SH-SY5Y (cell line): Measurements from ENCODE around the gene SMCO1.

Experiments used
- GATA2 ChIP-seq: IDR thresholded peaks from 2 replicates; pipeline ENCODE4 v1.6.1; 2011; ENCODE audit warnings: mild to moderate bottlenecking, low read depth, low read length
- GATA3 ChIP-seq: IDR thresholded peaks from 2 replicates; pipeline ENCODE4 v1.6.1; 2011; ENCODE audit warnings: low read depth, mild to moderate bottlenecking, low read length, moderate library complexity

The SMCO1 gene

GRCh38 chr3:196533260-196533681 is 18.1 kb upstream of the SMCO1 start:
- peak; percentile 18; the same call in 1 of the 2 replicates for TF ChIP-seq GATA2
- TF ChIP-seq GATA3 = no peak

GRCh38 chr3:196531418-196531817 is 16.3 kb upstream of the SMCO1 start:
- no peak for TF ChIP-seq GATA3
- no peak for TF ChIP-seq GATA2

GRCh38 chr3:196528639-196529233 is 13.6 kb upstream of the SMCO1 start:
- no peak for TF ChIP-seq GATA2
- no peak for TF ChIP-seq GATA3

- TF ChIP-seq GATA2 (no peak), GATA3 (no peak)
These were observed 10.0 kb upstream of the SMCO1 start for GRCh38 chr3:196525141-196525540.

- no peak for TF ChIP-seq GATA3
These were observed 9.4 kb upstream of the SMCO1 start for GRCh38 chr3:196524527-196524926.

- TF ChIP-seq GATA2 (no peak), GATA3 (no peak)
These were observed 8.7 kb upstream of the SMCO1 start for GRCh38 chr3:196523841-196524240.

GRCh38 chr3:196519718-196520082 is 4.6 kb upstream of the SMCO1 start:
- no peak for TF ChIP-seq GATA3
- no peak for TF ChIP-seq GATA2

- TF ChIP-seq GATA3 (no peak), GATA2 (no peak)
These were observed 4.0 kb upstream of the SMCO1 start for GRCh38 chr3:196518966-196519717.

GRCh38 chr3:196517919-196518318 is 2.8 kb upstream of the SMCO1 start:
- TF ChIP-seq GATA3 (no peak), GATA2 (no peak)

- TF ChIP-seq GATA2 = no peak
- TF ChIP-seq GATA3 = no peak
These were observed 2.1 kb upstream of the SMCO1 start for GRCh38 chr3:196517162-196517800.

GRCh38 chr3:196514350-196514716 is 813 bp downstream of the SMCO1 start:
- TF ChIP-seq GATA2 (no peak), GATA3 (no peak)

- no peak for TF ChIP-seq GATA3
- TF ChIP-seq GATA2 = no peak
These were observed 1.3 kb downstream of the SMCO1 start for GRCh38 chr3:196513697-196514349.

GRCh38 chr3:196506687-196507086 is 8.5 kb downstream of the SMCO1 start:
- TF ChIP-seq GATA3 = no peak
- no peak for TF ChIP-seq GATA2

GRCh38 chr3:196504556-196504955 is 10.6 kb downstream of the SMCO1 start:
- TF ChIP-seq GATA2 = no peak
- no peak for TF ChIP-seq GATA3

GRCh38 chr3:196503196-196504076 is 11.7 kb downstream of the SMCO1 start, which contains the start of gene RNF168:
Gene RNF168 (minus strand): TSS chr3:196503768. CDS start chr3:196503173, 595 bp downstream.
- no peak for TF ChIP-seq GATA2
- TF ChIP-seq GATA3 = no peak
